Mucosa of rectum (tissue), 2 donors: ENCODE measurements around the gene SHISA5.
"Not testable (repeated sequence)": the region's sequence is repeated elsewhere in the genome, so short reads cannot be mapped to it uniquely, and the experiment has no call there.

Experiments
- H3K27ac ChIP-seq, 2 donors: one replicate each; pipeline ENCODE4 v1.7.0; 2013; ENCODE audit warnings: inconsistent platforms in 2 of 2, low read depth in 2 of 2, low read length in 2 of 2
- H3K27me3 ChIP-seq, 2 donors: one replicate each; pipeline ENCODE4 v1.7.0; 2013; ENCODE audit warnings: low read length in 2 of 2; ENCODE audit not compliant: control insufficient read depth in 2 of 2, insufficient read depth in 2 of 2
- H3K36me3 ChIP-seq, 2 donors: one replicate each; pipeline ENCODE4 v1.7.0; 2013; ENCODE audit warnings: low read length in 2 of 2; ENCODE audit not compliant: control insufficient read depth in 2 of 2, insufficient read depth in 2 of 2
- H3K4me1 ChIP-seq, 2 donors: one replicate each; pipeline ENCODE4 v1.7.0; 2013; ENCODE audit warnings: low read length in 2 of 2, mild to moderate bottlenecking in 1 of 2; ENCODE audit not compliant: control insufficient read depth in 2 of 2, insufficient read depth in 2 of 2
- H3K4me3 ChIP-seq, 2 donors: one replicate each; pipeline ENCODE4 v1.7.0; 2013; ENCODE audit warnings: low read length in 2 of 2
- H3K9ac ChIP-seq, 2 donors: one replicate each; pipeline ENCODE4 v1.7.0; 2013; ENCODE audit warnings: low read length in 2 of 2, low read depth in 1 of 2, mild to moderate bottlenecking in 1 of 2
- H3K9me3 ChIP-seq, 2 donors: one replicate each; pipeline ENCODE4 v1.7.0; 2013; ENCODE audit warnings: low read length in 2 of 2; ENCODE audit not compliant: control insufficient read depth in 2 of 2
- donor health status: healthy.
- donor health status: Normal muscosa, but diverticular disease.

Gene SHISA5

DNA sequence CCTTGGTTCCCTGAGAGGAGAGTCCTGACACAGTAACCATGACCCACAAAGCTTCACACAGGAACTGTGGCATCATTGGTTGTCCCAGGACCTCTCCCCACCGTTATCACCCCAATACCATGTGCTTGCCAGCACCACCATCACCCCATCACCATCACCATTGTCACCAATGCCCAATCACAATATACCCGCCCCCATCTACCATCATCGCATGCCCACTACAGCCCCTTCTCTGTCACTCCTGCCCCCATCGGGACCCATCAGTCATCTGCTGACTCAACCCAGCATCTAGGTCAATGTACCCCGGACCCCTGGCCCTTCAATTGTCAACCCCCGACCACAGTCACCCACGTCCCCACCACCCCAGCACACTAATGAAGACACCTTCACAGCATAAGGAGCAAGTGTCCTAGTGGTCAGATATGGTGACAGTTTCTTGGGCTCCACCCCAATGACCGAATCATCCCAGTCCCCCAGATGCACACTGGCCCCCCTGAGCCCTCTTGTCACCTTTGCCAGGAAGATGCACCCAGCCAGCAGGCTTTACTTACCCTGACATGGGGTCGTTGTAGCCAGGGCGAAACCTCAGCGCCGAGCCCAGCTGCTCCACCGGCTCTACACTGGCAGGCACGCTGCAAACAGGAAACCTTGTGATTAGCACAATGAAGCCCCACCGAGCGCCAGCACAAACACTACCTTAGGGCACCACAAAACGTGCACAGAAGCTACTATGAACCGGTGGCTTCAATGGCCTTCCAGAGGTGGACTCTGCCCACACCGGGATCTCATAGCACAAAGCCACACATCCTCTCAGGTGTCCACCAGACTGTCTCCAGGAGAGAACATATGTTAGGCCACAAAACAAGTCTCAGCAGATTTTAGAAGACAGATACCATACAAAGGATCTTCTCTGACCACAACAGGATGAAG, 25.1 kb downstream of the SHISA5 start:
- Histone ChIP-seq H3K36me3 (no peaks in the 10 kb centered on the region), H3K4me1 (no peaks in the 10 kb centered on the region), H3K9ac (no peak overlapping the region), H3K9me3 (no peaks in the 10 kb centered on the region), H3K27me3 (no peaks in the 10 kb centered on the region), H3K27ac (peak overlapping the region in 1 of 2 donors; percentile 67), H3K4me3 (no peak overlapping the region)

- H3K9me3 ChIP-seq = no peaks in the 10 kb centered on the region
- H3K27ac ChIP-seq = peak overlapping the region in 1 of 2 donors; percentile 52
These were observed 25.9 kb downstream of the SHISA5 start for GRCh38 chr3:48477959-48478520.

DNA sequence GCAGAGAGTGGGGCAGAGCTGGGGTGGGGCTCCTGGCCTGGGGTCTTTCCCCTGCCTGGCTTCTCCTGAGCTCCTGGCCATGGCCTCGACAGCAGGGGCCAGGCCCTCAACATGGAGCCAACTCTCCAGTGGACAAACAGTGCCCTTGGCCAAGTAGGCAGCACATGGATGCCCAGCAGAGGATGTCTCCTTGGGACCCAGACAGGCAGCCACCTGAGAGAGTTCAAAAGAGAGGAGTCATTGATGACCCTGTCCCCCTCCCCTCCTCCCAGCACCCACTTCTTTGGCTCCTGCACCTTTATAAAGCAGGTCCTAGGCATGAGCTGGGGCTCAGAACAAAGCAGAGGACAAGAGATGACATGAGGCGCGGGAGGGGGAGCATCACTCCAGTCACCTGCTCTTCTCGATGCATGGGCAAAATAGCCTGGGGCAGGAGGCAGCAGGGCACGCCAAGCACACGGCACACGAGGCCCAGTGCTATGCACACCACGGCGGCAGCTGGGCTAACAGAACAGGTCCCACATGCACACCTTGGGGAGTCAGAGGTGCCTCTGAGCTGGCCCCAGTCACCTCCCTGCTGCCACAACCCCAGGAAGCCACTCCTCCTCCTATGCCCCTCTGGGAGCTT, 27.4 kb downstream of the SHISA5 start:
- H3K36me3 ChIP-seq = no peaks in the 10 kb centered on the region
- H3K27me3 ChIP-seq = no peaks in the 10 kb centered on the region
- H3K4me3 ChIP-seq = no peak overlapping the region
- H3K9ac ChIP-seq = no peak overlapping the region
- H3K9me3 ChIP-seq = no peaks in the 10 kb centered on the region
- H3K27ac ChIP-seq = no peak overlapping the region
- H3K4me1 ChIP-seq = peaks cover 12 to 15% of the 10 kb centered on the region in 2 donors

More at GRCh38 chr3:48477959-48478520, 25.9 kb downstream of the SHISA5 start:
- Histone ChIP-seq H3K4me3 (no peak overlapping the region), H3K36me3 (no peaks in the 10 kb centered on the region), H3K9ac (no peak overlapping the region), H3K4me1 (peaks cover 6 to 7% of the 10 kb centered on the region in 2 donors), H3K27me3 (no peaks in the 10 kb centered on the region)

- Histone ChIP-seq H3K9me3 (no peaks in the 10 kb centered on the region), H3K9ac (no peak overlapping the region), H3K4me1 (peaks cover 15 to 17% of the 10 kb centered on the region in 2 donors), H3K36me3 (peaks cover 0 to under 1% of the 10 kb centered on the region in 2 donors), H3K4me3 (no peak overlapping the region), H3K27me3 (no peaks in the 10 kb centered on the region), H3K27ac (no peak overlapping the region)
These were observed 28.8 kb downstream of the SHISA5 start for GRCh38 chr3:48475188-48475587.

DNA sequence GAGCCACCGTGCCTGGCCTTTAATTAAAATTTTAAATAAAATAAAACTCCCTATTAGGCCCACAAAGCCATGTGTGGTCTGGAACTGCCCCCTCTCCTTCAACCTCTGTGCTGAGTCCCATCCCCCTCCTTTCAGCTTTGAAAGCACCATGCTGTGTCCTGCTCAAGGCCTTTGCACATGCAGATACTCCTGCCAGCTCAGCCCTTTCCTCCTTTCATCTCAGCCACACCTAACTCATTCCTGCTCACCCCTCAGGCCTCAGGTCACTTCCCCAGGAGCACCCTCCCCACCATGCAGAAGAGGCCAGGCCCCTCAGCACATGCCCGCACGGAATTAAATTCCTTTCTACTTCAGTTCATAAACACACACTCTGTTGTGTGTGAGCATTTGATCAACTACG, 29.4 kb downstream of the SHISA5 start:
- Histone ChIP-seq H3K36me3 (peaks cover under 1 to 6% of the 10 kb centered on the region in 2 donors), H3K27ac (no peak overlapping the region), H3K9me3 (no peaks in the 10 kb centered on the region), H3K4me3 (no peak overlapping the region), H3K9ac (no peak overlapping the region), H3K4me1 (peaks cover 15 to 20% of the 10 kb centered on the region in 2 donors), H3K27me3 (no peaks in the 10 kb centered on the region)

DNA sequence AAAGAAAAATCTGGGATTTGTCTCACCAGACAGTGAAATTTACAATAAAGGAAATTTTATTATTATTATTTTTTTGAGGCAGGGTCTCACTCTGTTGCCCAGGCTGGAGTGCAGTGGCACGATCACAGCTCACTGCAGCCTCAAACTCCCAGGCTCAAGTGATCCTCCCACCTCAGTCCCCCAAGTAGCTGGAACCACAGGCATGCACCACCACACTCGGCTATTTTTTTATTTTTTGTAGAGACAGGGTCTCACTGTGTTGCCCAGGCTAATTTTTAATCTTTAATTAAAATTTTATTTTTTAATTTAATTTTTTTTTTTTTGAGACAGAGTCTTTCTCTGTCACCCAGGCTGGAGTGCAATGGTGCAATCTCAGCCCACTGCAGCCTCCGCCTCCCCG, 29.9 kb downstream of the SHISA5 start:
- H3K27ac ChIP-seq, H3K4me3 ChIP-seq, H3K9me3 ChIP-seq, H3K27me3 ChIP-seq, H3K9ac ChIP-seq: not testable (repeated sequence)
- peaks cover 17 to 26% of the 10 kb centered on the region in 2 donors for H3K4me1 ChIP-seq
- H3K36me3 ChIP-seq = peaks cover 6 to 12% of the 10 kb centered on the region in 2 donors

DNA sequence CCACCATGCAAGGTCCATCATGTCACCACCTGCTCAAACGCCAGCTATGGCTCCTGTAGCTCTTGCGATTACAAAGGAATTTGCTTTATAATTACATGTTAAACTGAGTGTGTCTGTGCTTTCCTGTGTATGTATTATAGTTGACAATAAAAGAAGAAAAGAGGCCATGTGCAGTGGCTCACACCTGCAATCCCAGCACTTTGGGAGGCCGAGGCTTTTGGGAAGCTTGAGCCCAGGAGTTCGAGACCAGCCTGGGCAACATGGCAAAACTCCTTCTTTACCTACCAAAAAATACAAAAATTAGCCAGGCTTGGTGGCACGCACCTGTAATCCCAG, 30.4 kb downstream of the SHISA5 start:
- no peaks in the 10 kb centered on the region for H3K27me3 ChIP-seq
- peak overlapping the region; percentile 97 to 98 for H3K27ac ChIP-seq
- H3K4me3 ChIP-seq = peak overlapping the region; percentile 85 to 97
- no peaks in the 10 kb centered on the region for H3K9me3 ChIP-seq
- H3K4me1 ChIP-seq = peaks cover 21 to 28% of the 10 kb centered on the region in 2 donors
- peaks cover 10 to 17% of the 10 kb centered on the region in 2 donors for H3K36me3 ChIP-seq
- H3K9ac ChIP-seq = peak overlapping the region; percentile 95 to 99

DNA sequence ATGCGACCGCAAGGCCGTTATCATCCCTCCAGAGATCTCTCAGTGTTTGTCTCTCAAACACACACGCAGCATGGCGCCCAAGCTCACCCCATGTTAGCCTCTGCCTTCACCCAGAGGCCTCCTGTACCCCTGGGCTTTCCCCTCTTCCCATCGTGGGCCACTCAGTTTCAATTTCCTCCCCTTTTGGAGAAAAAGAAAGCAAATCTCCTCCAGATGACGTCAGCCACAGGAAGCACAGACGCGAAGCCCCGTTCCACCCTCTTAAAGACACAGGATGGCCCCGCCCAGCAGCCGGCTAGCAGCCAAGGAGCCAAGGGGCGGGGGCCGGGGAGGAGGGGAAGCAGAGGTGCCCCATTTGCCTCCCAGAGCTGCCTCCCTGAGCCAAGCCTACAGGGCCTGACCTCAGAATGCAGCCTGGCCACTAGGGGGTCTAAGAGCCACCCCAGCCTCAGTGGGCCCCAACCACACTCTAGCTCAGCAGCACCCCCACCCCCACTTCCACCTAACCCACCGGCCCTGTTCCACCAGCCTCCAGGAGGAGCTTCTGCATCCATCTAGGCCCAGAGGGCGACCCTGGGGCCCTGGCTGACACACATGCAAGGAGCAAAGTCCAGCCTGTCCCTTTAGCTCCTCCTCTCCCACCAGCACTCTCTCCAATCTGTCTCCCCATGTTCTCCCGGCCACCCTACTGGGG, 30.9 kb downstream of the SHISA5 start:
- Histone ChIP-seq H3K27me3 (no peaks in the 10 kb centered on the region), H3K36me3 (peaks cover 14 to 20% of the 10 kb centered on the region in 2 donors), H3K9me3 (no peaks in the 10 kb centered on the region), H3K4me1 (peaks cover 27 to 33% of the 10 kb centered on the region in 2 donors), H3K27ac (peak overlapping the region; percentile 97 to 98), H3K4me3 (peak overlapping the region; percentile 85 to 97), H3K9ac (peak overlapping the region; percentile 95 to 99)

- Histone ChIP-seq H3K36me3 (peaks cover 15 to 24% of the 10 kb centered on the region in 2 donors), H3K4me1 (peaks cover 31 to 38% of the 10 kb centered on the region in 2 donors), H3K9me3 (no peaks in the 10 kb centered on the region), H3K4me3 (peak overlapping the region; percentile 85 to 97), H3K27me3 (no peaks in the 10 kb centered on the region), H3K9ac (peak overlapping the region; percentile 95 to 99), H3K27ac (peak overlapping the region; percentile 97 to 98)
These were observed 31.4 kb downstream of the SHISA5 start for GRCh38 chr3:48472673-48472922.

GRCh38 chr3:48470286-48470685, 33.7 kb downstream of the SHISA5 start:
- Histone ChIP-seq H3K9me3 (no peaks in the 10 kb centered on the region), H3K36me3 (peaks cover 22 to 31% of the 10 kb centered on the region in 2 donors), H3K4me3 (no peak overlapping the region), H3K27ac (no peak overlapping the region), H3K27me3 (no peaks in the 10 kb centered on the region), H3K4me1 (peaks cover 53 to 56% of the 10 kb centered on the region in 2 donors), H3K9ac (no peak overlapping the region)
